ENCODE results near the gene KCNAB3. TPM values are rescaled to one million over a fixed set of nuclear protein-coding genes. Genes with fewer than 3 reads are reported as not detected.

KCNAB3 gene
- total RNA-seq (2022; extraction: Qiagen RNA extraction), result 1.2 to 3.0 TPM (median 2.5 TPM) in 5 replicates

DNA sequence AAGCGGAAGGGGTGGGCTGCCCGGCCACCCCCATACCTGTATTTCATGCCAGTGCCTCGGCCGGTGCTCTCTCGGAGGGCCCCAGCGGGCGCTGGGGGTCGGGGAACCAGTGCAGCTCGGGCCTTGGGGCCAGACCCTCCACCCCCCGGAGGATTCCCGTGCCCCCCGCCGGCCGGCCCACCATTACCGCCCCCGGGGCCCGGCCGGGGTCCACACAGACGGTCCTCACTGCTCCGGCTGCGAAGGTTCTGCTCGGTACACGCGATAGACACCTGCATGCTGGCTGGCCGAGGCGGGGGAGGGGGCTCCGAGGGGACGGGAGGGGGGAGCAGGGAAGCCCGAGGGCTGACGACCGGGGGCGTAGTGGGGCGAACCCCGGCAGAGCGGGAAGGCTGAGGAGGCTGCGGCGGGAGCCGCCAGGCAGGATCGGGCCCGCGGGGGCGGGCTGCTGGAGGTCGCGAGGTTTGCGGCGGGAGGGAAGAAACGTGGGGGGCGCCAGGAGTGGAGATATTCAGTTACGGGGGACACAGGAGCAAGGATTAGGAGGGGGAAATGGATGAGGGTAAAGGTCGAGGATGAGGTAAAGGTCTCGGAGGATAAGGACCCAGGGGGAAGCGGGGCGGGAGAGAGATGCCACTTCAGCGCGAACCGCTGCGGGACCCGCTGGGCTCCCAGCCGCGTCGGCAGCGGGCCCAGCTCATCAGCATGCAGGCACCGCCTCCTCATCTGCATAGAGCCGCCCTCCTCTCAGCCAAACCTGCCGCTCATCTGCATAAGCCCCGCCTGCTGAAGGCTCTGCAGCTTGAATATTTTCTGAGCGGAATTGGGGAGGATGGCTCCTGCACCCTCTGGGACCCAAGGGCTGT lies at the start of gene KCNAB3:
Gene KCNAB3, minus strand, starts transcription at position 699 of the 866 bp plus-strand sequence. Its CDS starts 421 bp downstream, at position 278.

DNA sequence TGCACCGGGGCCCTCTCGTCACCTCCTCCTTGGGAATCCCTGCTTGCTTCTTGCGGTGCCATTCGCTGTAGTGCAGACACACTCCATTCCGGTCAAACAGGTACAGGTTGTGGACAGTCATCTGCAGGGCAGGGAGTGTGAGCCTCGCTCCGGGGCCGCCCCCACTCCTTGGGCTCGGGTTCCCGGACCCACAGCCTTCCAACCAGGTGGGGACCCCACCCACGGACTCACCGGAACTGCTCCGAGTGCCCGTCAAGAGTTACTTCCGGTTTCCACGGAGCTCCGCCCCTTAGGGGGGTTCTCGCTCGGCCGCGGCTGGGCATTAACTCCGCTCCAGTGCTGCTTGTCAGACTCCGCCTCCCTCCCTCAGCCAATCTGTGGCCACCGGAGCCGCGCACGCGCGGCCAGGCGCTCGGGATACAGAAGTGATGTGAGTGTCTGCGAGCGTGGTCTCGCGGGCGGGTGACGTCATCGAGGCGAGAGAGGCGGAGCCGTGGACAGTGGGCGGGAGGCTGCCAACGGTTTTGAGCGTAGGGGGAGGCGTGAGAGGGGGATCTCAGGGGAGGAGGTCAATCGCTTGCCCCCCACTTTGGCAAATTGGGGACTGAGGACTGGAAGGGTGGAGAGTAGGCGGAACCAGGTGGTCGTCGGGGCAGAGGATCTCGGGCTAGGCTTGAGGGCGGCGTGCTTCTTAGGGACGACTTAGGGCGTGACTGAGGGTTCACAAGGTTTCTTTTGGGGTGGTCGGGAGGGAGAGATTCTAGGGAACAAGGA lies 2.2 kb upstream of the KCNAB3 start, which contains the start of the genes CNTROB and TRAPPC1:
Gene CNTROB, plus strand, starts transcription at position 498 of the 774 bp plus-strand sequence. CDS start 874 bp downstream, outside the sequence.
Gene TRAPPC1, minus strand, starts transcription at position 238 of the 774 bp plus-strand sequence. Its CDS starts 117 bp downstream, at position 121.

GRCh38 chr17:7915611-7916384 lies 13.9 kb downstream of the KCNAB3 start, which contains the start of gene RNF227:
RNF227 (minus strand) TSS chr17:7916289; CDS start chr17:7916195, 94 bp downstream.

DNA sequence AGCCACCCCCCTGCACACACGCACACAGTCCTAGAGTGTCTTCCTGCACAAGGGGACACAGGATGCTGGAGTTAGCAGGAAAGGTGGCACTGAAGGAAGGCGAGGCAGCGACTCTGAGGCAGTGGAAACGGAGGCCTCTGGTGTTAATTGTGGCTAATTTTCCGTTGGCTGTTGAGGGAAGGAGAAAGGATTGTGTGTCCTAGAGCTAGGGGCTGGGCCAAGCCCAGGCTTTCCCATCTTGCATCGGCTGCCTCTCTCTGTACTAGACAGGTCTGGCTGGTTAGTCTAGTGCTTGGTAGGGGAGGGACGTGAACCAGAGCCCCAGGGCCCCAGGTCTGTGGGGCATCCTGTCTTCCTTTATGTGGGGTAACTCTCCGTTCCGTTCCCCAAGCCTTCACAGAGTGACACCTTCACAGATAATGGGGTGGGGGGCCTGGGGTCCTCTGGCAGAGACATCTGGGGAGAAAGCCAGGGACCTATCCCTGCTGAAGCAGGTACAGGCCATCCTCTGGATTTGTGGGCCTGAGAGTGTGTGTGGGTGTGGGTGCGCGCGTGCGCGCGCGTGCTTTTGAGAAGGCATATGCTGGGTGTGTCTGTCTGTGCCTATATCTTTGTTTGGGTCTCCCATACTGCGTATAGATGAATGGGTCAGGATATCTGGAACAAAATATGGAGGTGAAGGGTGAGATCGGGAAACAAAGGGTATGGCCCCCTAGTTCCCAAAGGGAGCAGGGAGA lies 41.3 kb downstream of the KCNAB3 start, which contains the start of gene CHD3:
Gene CHD3, plus strand, starts transcription at position 606 of the 737 bp plus-strand sequence. CDS start 212 bp downstream, outside the sequence.

Other genes starting within 250 kb of the KCNAB3 start
- 38.7 to 51.6 TPM (median 47.4 TPM) in 5 replicates for gene TP53, start 242.4 kb downstream of the KCNAB3 start, total RNA-seq (2022; extraction: Qiagen RNA extraction)
- 27.7 to 33.8 TPM (median 32.7 TPM) in 5 replicates for gene WRAP53, start 241.4 kb downstream of the KCNAB3 start, total RNA-seq (2022; extraction: Qiagen RNA extraction)
- 0.99 to 1.5 TPM (median 1.3 TPM) in 5 replicates for gene EFNB3, start 224.7 kb downstream of the KCNAB3 start, total RNA-seq (2022; extraction: Qiagen RNA extraction)
- 0.02 to 0.06 TPM (median 0.03 TPM) in 5 replicates for gene DNAH2, start 212.1 kb downstream of the KCNAB3 start, total RNA-seq (2022; extraction: Qiagen RNA extraction)
- gene KDM6B, start 95.6 kb downstream of the KCNAB3 start, total RNA-seq (2022; extraction: Qiagen RNA extraction), result 10.5 to 21.0 TPM (median 14.6 TPM) in 5 replicates
- 0.16 to 1.2 TPM (median 0.64 TPM) in 5 replicates for gene TMEM88, start 74.8 kb downstream of the KCNAB3 start, total RNA-seq (2022; extraction: Qiagen RNA extraction)
- gene NAA38, start 72.3 kb downstream of the KCNAB3 start, total RNA-seq (2022; extraction: Qiagen RNA extraction), result 189 to 229 TPM (median 204 TPM) in 5 replicates
- 20.9 to 22.7 TPM (median 21.7 TPM) in 5 replicates for gene CYB5D1, start 71.9 kb downstream of the KCNAB3 start, total RNA-seq (2022; extraction: Qiagen RNA extraction)
- gene CHD3, start 41.1 kb downstream of the KCNAB3 start, total RNA-seq (2022; extraction: Qiagen RNA extraction), result 56.7 to 75.9 TPM (median 72.6 TPM) in 5 replicates
- gene RNF227, start 13.6 kb downstream of the KCNAB3 start, total RNA-seq (2022; extraction: Qiagen RNA extraction), result 1.3 to 2.4 TPM (median 1.5 TPM) in 5 replicates
- 295 to 368 TPM (median 319 TPM) in 5 replicates for gene TRAPPC1, start 2.1 kb upstream of the KCNAB3 start, total RNA-seq (2022; extraction: Qiagen RNA extraction)
- gene CNTROB, start 2.4 kb upstream of the KCNAB3 start, total RNA-seq (2022; extraction: Qiagen RNA extraction), result 32.5 to 44.7 TPM (median 43.3 TPM) in 5 replicates
- 0.18 to 0.78 TPM (median 0.33 TPM) in 5 replicates for gene GUCY2D, start 72.8 kb upstream of the KCNAB3 start, total RNA-seq (2022; extraction: Qiagen RNA extraction)
- 0.26 to 0.46 TPM (median 0.42 TPM) in 5 replicates for gene ALOX15B, start 109.2 kb upstream of the KCNAB3 start, total RNA-seq (2022; extraction: Qiagen RNA extraction)
- gene ALOX12B, start 157.9 kb upstream of the KCNAB3 start, total RNA-seq (2022; extraction: Qiagen RNA extraction), result 1.1 to 1.6 TPM (median 1.3 TPM) in 5 replicates
- gene ALOXE3, start 188.7 kb upstream of the KCNAB3 start, total RNA-seq (2022; extraction: Qiagen RNA extraction), result 6.0 to 10.3 TPM (median 7.6 TPM) in 5 replicates
- gene HES7, start 194.2 kb upstream of the KCNAB3 start, total RNA-seq (2022; extraction: Qiagen RNA extraction), result 2.3 to 4.9 TPM (median 3.7 TPM) in 5 replicates
- gene PER1, start 222.5 kb upstream of the KCNAB3 start, total RNA-seq (2022; extraction: Qiagen RNA extraction), result 42.6 to 58.0 TPM (median 56.0 TPM) in 5 replicates
- gene VAMP2, start 233.1 kb upstream of the KCNAB3 start, total RNA-seq (2022; extraction: Qiagen RNA extraction), result 23.6 to 32.3 TPM (median 29.5 TPM) in 5 replicates
- gene TMEM107, start 246.5 kb upstream of the KCNAB3 start, total RNA-seq (2022; extraction: Qiagen RNA extraction), result 18.5 to 21.4 TPM (median 19.6 TPM) in 5 replicates

All from A549 treated with dexamethasone at 1 μM for 4 hours (cell line).